Ammon's horn (tissue), 1 donor: ENCODE results near the gene SEPTIN2.
"Not testable (repeated sequence)": the region's sequence is repeated elsewhere in the genome, so short reads cannot be mapped to it uniquely, and the experiment has no call there.

Experiments used
- DNase-seq: peaks from one replicate; pipeline ENCODE4 v3.0.0-alpha.2; 2016; ENCODE audit warnings: low spot score

Gene SEPTIN2

DNA sequence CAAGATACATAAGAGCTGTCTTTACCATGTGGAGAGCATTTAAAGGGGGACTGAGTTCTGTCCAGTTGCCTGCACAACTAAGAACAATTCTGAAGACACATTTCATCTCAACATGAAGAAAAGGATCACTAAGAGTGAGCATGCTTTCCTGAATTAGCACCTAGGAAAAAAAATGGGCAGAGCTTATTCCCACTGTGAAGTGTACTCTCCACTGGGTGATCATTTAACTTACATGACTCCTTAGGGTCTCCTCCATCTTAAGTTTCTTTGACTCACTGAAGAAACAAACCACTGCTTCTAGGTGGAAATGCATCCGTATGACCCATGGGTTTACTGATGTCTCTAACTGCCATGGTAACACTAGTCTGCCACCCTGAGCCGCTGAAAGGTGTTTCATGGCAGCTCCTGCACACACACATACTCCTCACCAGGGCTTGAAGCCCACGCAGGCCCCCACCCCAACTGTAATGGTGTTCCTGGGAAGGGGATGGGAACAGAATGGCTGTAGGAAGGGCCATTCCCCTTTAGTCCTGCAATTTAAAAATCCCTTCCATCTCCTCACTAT lies 27.3 kb upstream of the SEPTIN2 start:
- DNase-seq: no peak

DNA sequence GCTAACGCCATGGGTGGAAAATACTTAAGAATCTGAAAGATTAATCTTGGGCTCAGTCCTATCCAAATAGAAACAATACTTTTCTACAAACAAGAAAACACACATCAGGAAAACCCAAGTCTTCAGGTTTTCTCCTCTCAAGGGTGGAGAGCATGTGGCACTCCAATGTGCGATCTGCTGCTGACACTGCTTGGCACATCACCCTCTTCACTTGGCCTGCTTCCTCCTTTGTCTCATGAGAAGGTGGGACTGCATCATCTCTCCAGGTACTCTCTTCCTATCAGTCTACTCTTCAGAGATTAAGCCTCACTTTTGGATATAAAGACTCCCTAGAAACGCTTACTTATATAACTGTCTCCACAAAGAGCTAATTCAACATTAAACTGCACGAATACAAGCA lies 26.7 kb upstream of the SEPTIN2 start:
- no peak for DNase-seq

- DNase-seq: no peak
Observed at GRCh38 chr2:241289597-241289996, 26.1 kb upstream of the SEPTIN2 start.

DNA sequence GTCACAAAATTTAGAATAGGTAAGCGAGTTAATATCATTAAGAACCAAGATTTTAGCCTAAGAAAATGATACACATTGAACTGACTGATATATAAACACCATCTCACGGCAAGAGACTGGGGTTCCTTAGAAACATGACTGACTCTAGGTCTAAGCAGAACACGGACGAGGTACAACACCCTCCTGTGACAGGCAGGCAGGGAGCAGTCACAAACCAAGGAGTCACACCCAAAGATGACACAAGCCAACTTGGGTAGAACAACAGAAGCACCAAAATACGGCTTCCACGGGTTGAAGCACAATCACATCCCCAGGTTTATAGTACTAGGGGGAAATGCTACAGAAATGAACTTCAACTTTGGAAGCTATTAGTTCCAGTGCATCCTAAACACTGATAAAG lies 24.6 kb upstream of the SEPTIN2 start:
- no peak for DNase-seq

- no peak for DNase-seq
Observed at GRCh38 chr2:241291977-241292376, 23.7 kb upstream of the SEPTIN2 start.

DNA sequence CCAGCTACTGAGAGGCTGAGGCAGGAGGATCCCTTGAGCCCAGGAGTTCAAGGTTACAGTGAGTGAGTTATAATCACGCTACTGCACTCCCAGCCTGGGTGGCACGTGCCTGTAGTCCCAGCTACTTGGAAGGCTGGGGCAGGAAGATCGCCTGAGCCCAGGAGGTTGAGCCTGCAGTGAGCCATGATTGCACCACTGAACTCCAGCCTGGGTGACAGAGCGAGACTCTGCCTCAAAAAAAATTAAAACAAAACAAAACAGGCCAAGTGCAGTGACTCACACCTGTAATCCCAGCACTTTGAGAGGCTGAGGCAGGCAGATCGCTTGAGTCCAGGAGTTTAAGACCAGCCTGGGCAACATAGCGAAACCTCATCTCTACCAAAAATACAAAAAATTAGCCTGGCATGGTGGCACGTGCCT lies 22.3 kb upstream of the SEPTIN2 start:
- not testable (repeated sequence) for DNase-seq

GRCh38 chr2:241295326-241296095 lies 20.2 kb upstream of the SEPTIN2 start:
- peak; percentile 24 for DNase-seq

GRCh38 chr2:241296767-241297166 lies 19.0 kb upstream of the SEPTIN2 start:
- no peak for DNase-seq

DNA sequence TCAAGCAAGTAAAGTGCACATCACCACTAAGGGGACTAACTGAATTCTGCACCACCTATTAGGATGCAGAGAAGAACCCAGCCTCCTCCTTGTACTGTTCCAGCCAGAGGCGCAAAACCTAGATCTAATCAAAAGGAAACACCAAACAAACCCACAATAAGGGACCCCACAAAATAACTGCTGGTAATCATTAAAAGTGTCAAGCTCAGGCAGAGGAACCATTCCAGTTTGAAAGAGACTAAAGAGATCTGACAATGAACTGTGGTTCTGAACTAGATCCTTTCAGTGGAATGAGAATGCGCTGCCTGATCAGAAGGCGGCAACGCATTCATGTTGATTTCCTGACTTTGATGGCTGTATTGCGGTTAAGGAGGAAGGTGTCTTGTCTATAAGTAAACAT lies 17.1 kb upstream of the SEPTIN2 start:
- DNase-seq: no peak

DNA sequence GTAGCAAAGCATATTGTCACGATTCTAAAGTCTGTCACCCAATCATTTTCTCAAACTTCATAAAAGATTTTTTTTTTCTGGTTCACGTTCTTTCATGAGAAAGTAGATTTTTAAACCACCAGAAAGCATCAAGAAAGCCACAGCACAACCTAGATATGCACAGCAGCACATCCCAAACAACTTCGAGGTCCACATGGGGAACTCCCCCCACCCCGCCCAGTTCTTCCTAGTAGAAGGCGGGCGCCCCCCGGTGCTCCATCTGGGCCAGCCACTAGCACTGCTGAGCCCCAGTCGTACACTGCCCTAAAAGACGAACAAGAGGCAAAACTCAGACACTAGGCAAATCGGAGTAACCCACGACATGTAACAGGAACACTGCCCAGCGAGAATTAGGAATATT lies 15.7 kb upstream of the SEPTIN2 start:
- DNase-seq: no peak

DNA sequence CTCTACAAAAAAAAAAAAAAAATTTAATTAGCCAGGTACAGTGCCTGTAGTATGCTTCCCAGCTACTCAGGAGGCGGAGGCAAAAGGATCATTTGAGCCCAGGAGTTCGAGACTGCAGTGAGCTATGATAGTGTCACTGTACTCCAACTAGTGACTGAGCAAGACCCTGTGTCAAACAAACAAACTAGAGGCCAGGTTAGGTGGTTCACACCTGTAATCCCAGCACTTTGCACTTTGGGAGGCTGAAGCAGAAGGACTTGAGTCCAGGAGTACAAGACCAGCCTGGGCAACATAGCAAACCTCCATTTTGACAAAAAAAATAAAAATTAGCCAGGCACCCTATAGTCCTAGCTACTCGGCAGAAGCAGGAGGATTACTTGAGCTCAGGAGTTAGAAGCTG lies 13.6 kb upstream of the SEPTIN2 start:
- no peak for DNase-seq

GRCh38 chr2:241302759-241303651 lies 12.7 kb upstream of the SEPTIN2 start:
- DNase-seq: no peak

DNA sequence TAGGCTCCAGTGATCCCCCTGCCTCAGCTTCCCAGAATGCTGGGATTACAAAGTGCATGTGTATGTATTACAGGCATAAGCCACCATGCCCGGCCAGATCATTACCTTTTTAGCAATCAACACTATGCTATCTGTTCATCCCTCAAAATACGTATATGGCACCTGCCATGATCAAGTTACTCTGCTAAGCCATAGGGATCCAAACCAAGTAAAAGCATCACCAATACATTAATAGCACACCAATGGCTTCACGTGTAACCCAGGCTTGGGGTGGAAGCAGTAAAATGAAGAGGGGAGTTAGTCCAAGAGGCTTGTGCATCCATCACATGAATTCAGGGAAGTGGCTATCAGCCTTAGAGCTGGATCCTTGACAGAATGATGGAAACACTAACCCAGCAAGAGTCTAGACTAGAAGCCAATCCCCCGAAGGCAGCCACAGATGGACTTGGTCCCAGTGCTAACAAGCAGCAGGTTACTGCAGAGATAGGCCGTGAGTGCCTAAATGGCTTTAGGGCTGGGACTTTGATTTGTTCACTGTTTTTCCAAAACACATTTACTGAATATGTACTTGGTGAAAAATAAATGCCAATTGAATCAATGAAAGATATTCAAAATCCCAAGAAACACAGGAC lies 11.6 kb upstream of the SEPTIN2 start:
- no peak for DNase-seq

DNA sequence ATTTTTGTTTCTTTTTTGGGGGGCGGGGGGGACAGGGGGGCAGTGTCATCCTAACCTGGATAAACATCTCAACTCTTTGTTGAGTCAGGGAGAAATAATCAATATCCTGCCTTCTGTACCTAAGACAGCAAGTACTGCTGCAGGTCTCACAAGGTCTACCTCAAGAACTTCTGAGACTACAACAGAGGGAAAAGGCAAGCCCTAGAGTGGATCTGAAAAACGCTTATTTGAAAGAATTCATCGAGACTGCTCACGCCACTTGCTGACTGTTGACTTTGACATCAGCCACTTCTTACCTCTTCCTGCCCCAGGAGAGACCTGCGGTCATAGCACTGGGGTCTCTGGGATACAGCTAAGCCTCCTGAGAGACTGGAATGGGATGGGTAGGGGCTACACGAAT lies 8.7 kb upstream of the SEPTIN2 start:
- DNase-seq: no peak

DNA sequence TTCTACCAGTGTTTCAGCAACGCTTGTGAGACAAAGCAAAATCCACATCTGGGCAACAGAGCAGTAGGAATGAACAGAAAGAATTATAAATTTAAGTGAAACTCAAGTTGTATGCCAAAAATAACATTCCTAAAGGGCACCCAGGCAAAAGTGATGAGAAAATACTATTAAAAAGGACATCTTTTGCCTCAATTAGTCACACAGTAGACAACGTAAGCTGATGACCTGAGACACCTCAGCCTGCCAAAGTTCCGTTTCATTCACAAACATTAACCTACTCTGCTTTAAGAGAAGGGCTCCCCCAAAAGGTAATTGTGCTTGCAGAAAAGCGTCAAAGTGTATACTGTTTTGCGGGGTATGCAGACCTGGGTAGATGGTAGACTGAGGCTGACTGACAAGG lies 7.5 kb upstream of the SEPTIN2 start:
- DNase-seq: no peak

DNA sequence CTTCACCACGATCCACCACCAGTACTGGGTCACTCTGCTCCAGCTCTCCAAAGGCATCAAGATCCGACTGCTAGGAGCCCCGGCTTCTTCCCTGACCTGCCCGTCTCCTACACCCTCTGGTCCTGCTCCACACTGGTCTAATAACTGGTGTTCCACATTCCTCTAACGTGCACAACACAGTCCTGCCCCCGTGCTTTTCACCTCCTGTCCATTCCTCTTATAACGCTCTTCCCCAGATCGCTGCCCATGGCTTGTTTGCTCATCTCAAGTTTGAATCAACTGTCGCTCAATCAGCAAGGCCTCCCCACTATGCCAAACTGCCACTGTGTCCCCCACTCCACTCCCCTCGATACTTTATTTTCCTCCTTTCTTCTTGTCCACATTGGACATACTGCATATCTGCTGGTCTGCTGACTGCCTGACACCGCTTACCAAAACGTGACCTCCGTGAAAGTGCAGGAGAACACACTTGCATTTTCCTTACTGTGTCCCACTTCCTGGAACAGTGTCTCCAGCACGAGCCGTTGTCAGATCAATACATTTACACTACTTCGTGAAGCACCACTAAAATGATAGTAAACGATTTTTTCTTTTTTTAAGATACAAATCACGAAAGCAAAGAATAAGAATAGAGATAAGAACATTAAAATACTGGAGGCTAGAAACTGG lies 6.8 kb upstream of the SEPTIN2 start:
- no peak for DNase-seq

DNA sequence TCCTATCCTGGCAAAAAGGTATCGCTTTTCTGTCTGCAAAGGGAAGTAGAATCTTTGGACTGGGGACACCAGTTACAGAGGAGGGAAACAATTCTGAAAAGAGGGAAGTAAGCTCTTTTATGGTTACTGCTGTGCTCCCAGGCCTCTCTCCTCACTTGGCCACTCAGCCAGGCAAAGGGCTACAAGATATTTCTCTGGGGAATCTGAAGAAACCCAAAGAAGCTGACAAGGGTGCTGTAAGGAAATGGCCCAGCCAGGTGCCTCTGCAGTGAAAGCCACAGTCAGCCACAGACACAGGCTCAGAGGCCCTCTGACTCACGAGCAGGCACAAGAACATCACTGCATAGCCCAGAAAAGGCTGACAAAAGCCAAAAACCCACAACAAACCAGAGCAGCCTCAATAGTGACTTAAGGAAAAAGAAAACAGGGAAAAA lies 6.0 kb upstream of the SEPTIN2 start:
- DNase-seq: no peak

GRCh38 chr2:241310917-241311566 lies 4.7 kb upstream of the SEPTIN2 start:
- no peak for DNase-seq

- no peak for DNase-seq
Observed at GRCh38 chr2:241312082-241312481, 3.6 kb upstream of the SEPTIN2 start.

DNA sequence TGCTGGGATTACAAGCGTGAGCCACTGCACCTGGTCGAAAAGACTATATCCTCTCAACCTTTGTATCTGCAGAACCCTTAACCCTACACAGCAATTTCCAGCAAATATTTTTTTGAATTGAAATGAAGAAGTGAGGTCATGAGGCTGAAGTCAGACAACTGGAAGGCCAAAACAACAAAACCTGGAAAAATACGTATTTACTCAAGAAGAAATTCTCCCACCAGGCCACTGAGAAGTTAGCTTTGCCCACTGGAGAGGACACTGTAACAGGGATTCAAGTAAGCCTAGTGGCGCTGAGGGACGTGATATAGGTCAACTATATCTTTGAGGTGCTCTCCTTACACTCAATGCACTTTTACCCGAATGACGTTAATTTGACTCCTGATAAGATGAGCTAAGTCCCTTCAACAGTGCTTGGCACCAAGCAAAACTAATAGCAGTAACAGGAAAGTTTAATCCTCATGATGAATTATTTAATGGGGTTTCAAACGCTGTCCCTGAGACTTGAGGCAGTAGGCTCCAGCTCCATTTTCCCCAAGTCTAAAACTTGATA lies 2.1 kb upstream of the SEPTIN2 start:
- no peak for DNase-seq
